H1 (cell line): ENCODE data around the gene SCAPER. TPM values are rescaled to one million over a fixed set of nuclear protein-coding genes. Genes with fewer than 3 reads are reported as not detected.
"Not testable (repeated sequence)": the region's sequence is repeated elsewhere in the genome, so short reads cannot be mapped to it uniquely, and the experiment has no call there.

Experiments
- CTCF ChIA-PET: fragments of 300-600 bp; sonication (Branson Sonifier 250); formaldehyde crosslinking; loops from one replicate; lab custom pipeline; 2021; ENCODE audit not compliant: partially characterized antibody; lab: Charles Lee
- POLR2A ChIA-PET: fragments of 300-600 bp; sonication (Branson Sonifier 250); formaldehyde crosslinking; loops from one replicate; lab custom pipeline; 2021; ENCODE audit warnings: inconsistent platforms; ENCODE audit not compliant: partially characterized antibody; lab: Charles Lee
- DNase-seq, 2 experiments: peaks; one replicate each; pipeline versions ENCODE4 v3.0.0 to v3.0.0-alpha.2; 2010 to 2022; ENCODE audit warnings: low spot score in 2 of 2, low read depth in 1 of 2, mixed read lengths in 1 of 2
- FAIRE-seq: peaks from 2 replicates; lab custom pipeline; 2011; peaks lifted over from hg19 to GRCh38; lab: Jason Lieb, UNC
- H2AFZ ChIP-seq: 2 replicates; pipeline ENCODE4 v1.8.1; 2012; ENCODE audit warnings: low read length, inconsistent platforms
- H2AK5ac ChIP-seq: 2 replicates; pipeline ENCODE4 v1.6.1; 2013; ENCODE audit warnings: low read depth, low read length
- H2BK120ac ChIP-seq: replicated peaks from 2 replicates; pipeline ENCODE3; 2013; ENCODE audit warnings: low read depth, low read length, inconsistent platforms
- H2BK12ac ChIP-seq: 2 replicates; pipeline ENCODE4 v1.6.1; 2013; ENCODE audit warnings: low read depth, low read length
- H2BK15ac ChIP-seq: 2 replicates; pipeline ENCODE4 v1.6.1; 2013; ENCODE audit warnings: low read length
- H2BK20ac ChIP-seq: 2 replicates; pipeline ENCODE4 v1.6.1; 2013; ENCODE audit warnings: low read length
- H2BK5ac ChIP-seq: 2 replicates; pipeline ENCODE4 v1.6.1; 2013; ENCODE audit warnings: low read depth, low read length
- H3K14ac ChIP-seq: 2 replicates; pipeline ENCODE4 v1.6.1; 2013; ENCODE audit warnings: inconsistent platforms; ENCODE audit not compliant: insufficient read length
- H3K18ac ChIP-seq: 2 replicates; pipeline ENCODE4 v1.6.1; 2013; ENCODE audit warnings: low read length; ENCODE audit errors: extremely low read depth
- H3K23ac ChIP-seq: 2 replicates; pipeline ENCODE4 v1.6.1; 2013; ENCODE audit warnings: inconsistent platforms; ENCODE audit not compliant: insufficient read length
- H3K23me2 ChIP-seq: 2 replicates; pipeline ENCODE4 v1.6.1; 2013; ENCODE audit warnings: low read depth, low read length
- H3K27ac ChIP-seq: 2 replicates; pipeline ENCODE4 v1.6.1; 2011; ENCODE audit warnings: low read depth, low read length, inconsistent platforms
- H3K27me3 ChIP-seq, 4 experiments: replicated peaks in 1 of 4; 1 replicate in 1 of 4; 2 replicates in 3 of 4; pipeline versions ENCODE4 v1.6.1 to v1.8.1; 2011 to 2013; ENCODE audit warnings: low read length in 3 of 4, mild to moderate bottlenecking in 3 of 4, inconsistent platforms in 2 of 4, mixed read lengths in 2 of 4, moderate library complexity in 1 of 4; ENCODE audit not compliant: control insufficient read depth in 3 of 4, insufficient read depth in 3 of 4; ENCODE audit errors: extremely low read depth in 1 of 4
- H3K36me3 ChIP-seq, 4 experiments: 2 replicates each; pipeline versions ENCODE4 v1.6.1 to v1.8.1; 2011 to 2013; ENCODE audit warnings: mild to moderate bottlenecking in 4 of 4, low read length in 3 of 4, moderate library complexity in 2 of 4, control low read depth in 1 of 4, inconsistent platforms in 1 of 4; ENCODE audit not compliant: insufficient read depth in 4 of 4, control insufficient read depth in 2 of 4
- H3K4ac ChIP-seq: replicated peaks from 2 replicates; pipeline ENCODE3; 2013; ENCODE audit warnings: low read length, low read depth, mixed read lengths, inconsistent platforms; ENCODE audit not compliant: insufficient read length
- H3K4me1 ChIP-seq, 4 experiments: replicated peaks in 1 of 4; 1 replicate in 1 of 4; 2 replicates in 3 of 4; pipeline versions ENCODE4 v1.6.1 to v1.8.1; 2011 to 2013; ENCODE audit warnings: low read length in 3 of 4, inconsistent platforms in 2 of 4, mixed read lengths in 1 of 4; ENCODE audit not compliant: insufficient read depth in 4 of 4, control insufficient read depth in 3 of 4
- H3K4me2 ChIP-seq, 2 experiments: 2 replicates each; pipeline versions ENCODE4 v1.6.1 to v1.8.1; 2011 to 2013; ENCODE audit warnings: low read depth in 2 of 2, low read length in 2 of 2, control low read depth in 1 of 2, inconsistent platforms in 1 of 2, mild to moderate bottlenecking in 1 of 2; ENCODE audit not compliant: insufficient read depth in 1 of 2
- H3K4me3 ChIP-seq, 4 experiments: fragments of 200-600, 300-600 bp in 1 of 4; sonication (generic), shearing (Covaris generic), sonication (Bioruptor Twin) in 1 of 4; 2 replicates each; pipeline versions ENCODE4 v1.5.1 to v1.8.1; 2011 to 2016; ENCODE audit warnings: low read length in 4 of 4, low read depth in 3 of 4, control low read depth in 2 of 4, inconsistent platforms in 2 of 4, mild to moderate bottlenecking in 2 of 4, mixed read lengths in 1 of 4, moderate library complexity in 1 of 4; ENCODE audit not compliant: insufficient read depth in 2 of 4; ENCODE audit errors: extremely low read depth in 1 of 4
- H3K56ac ChIP-seq: replicated peaks from 2 replicates; pipeline ENCODE3; 2013; ENCODE audit warnings: low read depth, mild to moderate bottlenecking, mixed read lengths, low read length, inconsistent platforms; ENCODE audit not compliant: insufficient read length
- H3K79me1 ChIP-seq: 2 replicates; pipeline ENCODE4 v1.6.1; 2013; ENCODE audit warnings: low read depth, low read length, control low read depth
- H3K79me2 ChIP-seq, 2 experiments: 2 replicates each; pipeline versions ENCODE4 v1.6.1 to v1.8.1; 2012 to 2013; ENCODE audit warnings: low read length in 2 of 2, mild to moderate bottlenecking in 2 of 2, inconsistent platforms in 1 of 2; ENCODE audit not compliant: insufficient read depth in 2 of 2, control insufficient read depth in 1 of 2
- H3K9ac ChIP-seq, 4 experiments: replicated peaks in 1 of 4; 1 replicate in 1 of 4; 2 replicates in 3 of 4; pipeline versions ENCODE4 v1.6.1 to v1.8.1; 2011 to 2013; ENCODE audit warnings: low read depth in 3 of 4, low read length in 3 of 4, control low read depth in 2 of 4, mild to moderate bottlenecking in 2 of 4, moderate library complexity in 2 of 4, inconsistent platforms in 1 of 4; ENCODE audit errors: extremely low read depth in 1 of 4
- H3K9me3 ChIP-seq, 2 experiments: 2 replicates each; pipeline versions ENCODE4 v1.6.1 to v1.8.1; 2012 to 2013; ENCODE audit warnings: mild to moderate bottlenecking in 2 of 2, moderate library complexity in 2 of 2, control low read depth in 1 of 2, inconsistent platforms in 1 of 2, low read depth in 1 of 2, low read length in 1 of 2, mixed read lengths in 1 of 2; ENCODE audit not compliant: insufficient read depth in 2 of 2
- H4K20me1 ChIP-seq, 2 experiments: replicated peaks in 1 of 2; 2 replicates each; pipeline versions ENCODE3 to v1.8.1; 2011 to 2013; ENCODE audit warnings: inconsistent platforms in 2 of 2, low read length in 2 of 2, mild to moderate bottlenecking in 1 of 2; ENCODE audit not compliant: insufficient read depth in 2 of 2, control insufficient read depth in 1 of 2
- H4K5ac ChIP-seq: 2 replicates; pipeline ENCODE4 v1.6.1; 2013; ENCODE audit warnings: low read length, low read depth, mixed read lengths, inconsistent platforms; ENCODE audit not compliant: insufficient read length
- H4K8ac ChIP-seq: 2 replicates; pipeline ENCODE4 v1.8.0; 2013; ENCODE audit warnings: mild to moderate bottlenecking, moderate library complexity, low read length, inconsistent platforms; ENCODE audit not compliant: insufficient read depth; ENCODE audit errors: extremely low read depth
- H4K91ac ChIP-seq: replicated peaks from 2 replicates; pipeline ENCODE3; 2013; ENCODE audit warnings: low read length, mixed read lengths, inconsistent platforms; ENCODE audit not compliant: insufficient read length
- WGBS, 2 experiments: shearing (Covaris generic) in 1 of 2; methylation state at CpG; one replicate each; pipeline versions ENCODE4 v1.1.6 to v1.1.7; 2013 to 2015; ENCODE audit warnings: low lambda C conversion rate in 2 of 2, mixed read lengths in 2 of 2, inconsistent platforms in 1 of 2, low coverage in 1 of 2, missing lambda C conversion rate in 1 of 2; ENCODE audit not compliant: insufficient replicate concordance in 2 of 2, insufficient coverage in 1 of 2, insufficient read length in 1 of 2; ENCODE audit errors: extremely low coverage in 1 of 2, missing lambda C conversion rate in 1 of 2; 5-methylcytosine and 5-hydroxymethylcytosine counted together
- polyA plus RNA-seq, 7 experiments: library from polyadenylated mRNA; depleted of rRNA in 3 of 7; stranded (reverse) in 5 of 7; unstranded in 2 of 7; fragments of >200 nt in 5 of 7; fragments of 200-250 nt in 2 of 7; gene quantifications; 1 replicate in 5 of 7; 2 replicates in 1 of 7; 4 replicates in 1 of 7; pipeline versions ENCODE4 v1.2.1 to v1.2.3, GENCODE V29; 2011 to 2013; ENCODE audit warnings: missing spikeins in 2 of 7, mixed read lengths in 2 of 7
- total RNA-seq: library from RNA; stranded (reverse); fragmentation: NEBNext Ultra II Directional; extraction: Animal tissue kit (Norgen Biotek cat#: 25700); gene quantifications from 2 replicates; pipeline ENCODE4 v1.2.1, GENCODE V29; 2021

Gene SCAPER
- total and polyA plus RNA-seq, 2 of the 8 experiments (the other 6 are each of a cell fraction or from before 2014, with no cell fraction given): 1.6 to 6.8 TPM

GRCh38 chr15:76433036-76433435 is 472.1 kb downstream of the SCAPER start:
- H2AFZ ChIP-seq, H3K79me2 ChIP-seq, H3K4me2 ChIP-seq, H3K9me3 ChIP-seq, H3K23me2 ChIP-seq, H4K20me1 ChIP-seq, H3K4ac ChIP-seq, H2AK5ac ChIP-seq, H3K56ac ChIP-seq, H2BK5ac ChIP-seq, H3K23ac ChIP-seq, DNase-seq, POLR2A ChIA-PET, H3K27me3 ChIP-seq, H3K36me3 ChIP-seq, H2BK15ac ChIP-seq, H3K18ac ChIP-seq, H3K9ac ChIP-seq, H3K4me3 ChIP-seq, H4K8ac ChIP-seq, H3K14ac ChIP-seq, H4K91ac ChIP-seq, H3K79me1 ChIP-seq, H3K27ac ChIP-seq, H3K4me1 ChIP-seq, H4K5ac ChIP-seq, H2BK20ac ChIP-seq, H2BK120ac ChIP-seq, H2BK12ac ChIP-seq, FAIRE-seq: not testable (repeated sequence)
- WGBS, 2 experiments: 89% methylated on average over 1 of the region's 1 CpG; no CpG with 5 or more reads in 1 of the 2 experiments
- CTCF ChIA-PET: interaction anchor here (0.6 kb wide), 1 partner anchor 93 kb away, joined by 3 read pairs; no protein-coding TSS in a partner anchor
